ENCODE results near the gene KIRREL2.

- TF ChIP-seq POLR2A (IDR thresholded peaks at IDR 0.05): no peak
- TF ChIP-seq CTCF (IDR thresholded peaks at IDR 0.05): no peak
Measured at GRCh38 chr19:35807633-35808032, 49.1 kb upstream of the KIRREL2 start.

Measured in testis (tissue), 2 donors.